ENCODE data around the gene RPS6KL1. TPM values are rescaled to one million over a fixed set of nuclear protein-coding genes. Genes with fewer than 3 reads are reported as not detected.

RPS6KL1 gene
- total RNA-seq, 4 donors from 2014 or later: 0.83 to 1.7 (median 1.3) TPM

- no peaks in the 10 kb centered on the region for H3K27me3 ChIP-seq
- H3K27ac ChIP-seq: no peak overlapping the region
- DNase-seq: no peak
- H3K9me3 ChIP-seq: no peaks in the 10 kb centered on the region
- no peak overlapping the region for H3K4me3 ChIP-seq
- no peaks in the 10 kb centered on the region for H3K4me1 ChIP-seq
- 69 to 98% methylated on average over 4 to 5 of the region's 5 CpGs for WGBS, 2 donors
- peaks cover 79 to 100% (median 84%) of the 10 kb centered on the region in 3 donors for H3K36me3 ChIP-seq
- TF ChIP-seq POLR2A (IDR thresholded peaks at IDR 0.05): no peak
- TF ChIP-seq CTCF (IDR thresholded peaks at IDR 0.05): no peak
- intact Hi-C loops (cut with DNase I): no loop called here
Measured at GRCh38 chr14:74898694-74899093, 24.4 kb downstream of the RPS6KL1 start.

- Histone ChIP-seq H3K9me3 (no peaks in the 10 kb centered on the region), H3K27ac (no peak overlapping the region), H3K27me3 (no peaks in the 10 kb centered on the region), H3K4me3 (no peak overlapping the region), H3K4me1 (no peaks in the 10 kb centered on the region), H3K36me3 (peaks cover 83 to 100% (median 88%) of the 10 kb centered on the region in 3 donors)
- no peak for DNase-seq
- 69 to 88% methylated on average over 2 of the region's 2 CpGs for WGBS, 2 donors
- intact Hi-C loops (cut with DNase I): no loop called here
- TF ChIP-seq CTCF (IDR thresholded peaks at IDR 0.05): no peak
- TF ChIP-seq POLR2A (IDR thresholded peaks at IDR 0.05): no peak
Measured at GRCh38 chr14:74898083-74898482, 25.0 kb downstream of the RPS6KL1 start.

GRCh38 chr14:74897642-74898041, 25.4 kb downstream of the RPS6KL1 start:
- DNase-seq: no peak
- H3K27me3 ChIP-seq: no peaks in the 10 kb centered on the region
- peaks cover 83 to 100% (median 88%) of the 10 kb centered on the region in 3 donors for H3K36me3 ChIP-seq
- no peak overlapping the region for H3K27ac ChIP-seq
- WGBS, 2 donors: 73 to 76% methylated on average over 4 of the region's 4 CpGs
- intact Hi-C loops (cut with DNase I): no loop called here
- H3K9me3 ChIP-seq: no peaks in the 10 kb centered on the region
- H3K4me1 ChIP-seq: no peaks in the 10 kb centered on the region
- TF ChIP-seq CTCF (IDR thresholded peaks at IDR 0.05) (no peak), POLR2A (IDR thresholded peaks at IDR 0.05) (no peak)
- H3K4me3 ChIP-seq: no peak overlapping the region

- Histone ChIP-seq H3K4me1 (peaks cover 0 to 10% (median 3%) of the 10 kb centered on the region in 3 donors), H3K36me3 (peaks cover 72 to 100% (median 78%) of the 10 kb centered on the region in 3 donors), H3K4me3 (no peak overlapping the region), H3K9me3 (no peaks in the 10 kb centered on the region), H3K27me3 (no peaks in the 10 kb centered on the region), H3K27ac (no peak overlapping the region)
- TF ChIP-seq CTCF (IDR thresholded peaks at IDR 0.05) (no peak), POLR2A (IDR thresholded peaks at IDR 0.05) (no peak)
- intact Hi-C loops (cut with DNase I): no loop called here
- DNase-seq: no peak
- 84 to 100% methylated on average over 2 to 3 of the region's 3 CpGs for WGBS, 2 donors
Measured at GRCh38 chr14:74896400-74896799, 26.7 kb downstream of the RPS6KL1 start.

- intact Hi-C loops (cut with DNase I): no loop called here
- WGBS, 2 donors: 52 to 53% methylated on average over 4 of the region's 4 CpGs
- H3K36me3 ChIP-seq: peaks cover 66 to 100% (median 68%) of the 10 kb centered on the region in 3 donors
Measured at GRCh38 chr14:74893614-74894091, 29.4 kb downstream of the RPS6KL1 start.

More at GRCh38 chr14:74893614-74894091, 29.4 kb downstream of the RPS6KL1 start:
- H3K27me3 ChIP-seq: no peaks in the 10 kb centered on the region
- no peak overlapping the region for H3K27ac ChIP-seq
- no peaks in the 10 kb centered on the region for H3K9me3 ChIP-seq
- H3K4me3 ChIP-seq: no peak overlapping the region
- TF ChIP-seq POLR2A (IDR thresholded peaks at IDR 0.05): no peak
- TF ChIP-seq CTCF (IDR thresholded peaks at IDR 0.05): no peak
- no peak for DNase-seq
- peaks cover 2 to 15% (median 3%) of the 10 kb centered on the region in 3 donors for H3K4me1 ChIP-seq

All from esophagus squamous epithelium (tissue), 5 donors.